NCI-H1694 treated with DMSO at 0.1 percent for 48 hours (cell line): Measurements from ENCODE around the gene CFLAR.
"Not testable (repeated sequence)": the region's sequence is repeated elsewhere in the genome, so short reads cannot be mapped to it uniquely, and the experiment has no call there.

Experiments
- DNase-seq: peaks from one replicate; lab custom pipeline; 2025; lab: John Stamatoyannopoulos, UW

Gene CFLAR

GRCh38 chr2:201183365-201183727, 67.4 kb downstream of the CFLAR start:
- DNase-seq, result no peak

- not testable (repeated sequence) for DNase-seq
These were observed 67.9 kb downstream of the CFLAR start for GRCh38 chr2:201183835-201184234.

GRCh38 chr2:201184248-201184647, 68.3 kb downstream of the CFLAR start:
- DNase-seq, result not testable (repeated sequence)

- DNase-seq, result no peak
These were observed 69.9 kb downstream of the CFLAR start for GRCh38 chr2:201185863-201186262.

GRCh38 chr2:201186982-201187381, 71.0 kb downstream of the CFLAR start:
- DNase-seq, result no peak

GRCh38 chr2:201188449-201188848, 72.5 kb downstream of the CFLAR start:
- no peak for DNase-seq

GRCh38 chr2:201191132-201191875, 75.3 kb downstream of the CFLAR start:
- no peak for DNase-seq

GRCh38 chr2:201194097-201194496, 78.1 kb downstream of the CFLAR start:
- no peak for DNase-seq

- DNase-seq, result no peak
These were observed 79.4 kb downstream of the CFLAR start for GRCh38 chr2:201195331-201195730.

- DNase-seq, result no peak
These were observed 80.0 kb downstream of the CFLAR start for GRCh38 chr2:201196003-201196402.

- DNase-seq, result no peak
These were observed 80.8 kb downstream of the CFLAR start for GRCh38 chr2:201196803-201197202.

- DNase-seq, result no peak
These were observed 81.8 kb downstream of the CFLAR start for GRCh38 chr2:201197781-201198180.

- no peak for DNase-seq
These were observed 83.9 kb downstream of the CFLAR start for GRCh38 chr2:201199847-201200246.

- no peak for DNase-seq
These were observed 84.4 kb downstream of the CFLAR start for GRCh38 chr2:201200345-201200744.

GRCh38 chr2:201201371-201201770, 85.4 kb downstream of the CFLAR start:
- no peak for DNase-seq

- DNase-seq, result no peak
These were observed 88.1 kb downstream of the CFLAR start for GRCh38 chr2:201203916-201204654.

GRCh38 chr2:201204655-201205514, 88.9 kb downstream of the CFLAR start:
- DNase-seq, result no peak

- no peak for DNase-seq
These were observed 89.5 kb downstream of the CFLAR start for GRCh38 chr2:201205515-201205849.

- DNase-seq, result no peak
These were observed 92.7 kb downstream of the CFLAR start for GRCh38 chr2:201208563-201209252.

- DNase-seq, result no peak
These were observed 100.0 kb downstream of the CFLAR start for GRCh38 chr2:201215963-201216362.

- no peak for DNase-seq
These were observed 101.0 kb downstream of the CFLAR start for GRCh38 chr2:201216918-201217317.

GRCh38 chr2:201218780-201219179, 102.8 kb downstream of the CFLAR start:
- DNase-seq, result no peak
